ENCODE data around the gene SPRY1. TPM values are rescaled to one million over a fixed set of nuclear protein-coding genes. Genes with fewer than 3 reads are reported as not detected.

SPRY1 gene
- polyA plus RNA-seq, 1 donor from 2014 or later: 0.58 TPM

DNA sequence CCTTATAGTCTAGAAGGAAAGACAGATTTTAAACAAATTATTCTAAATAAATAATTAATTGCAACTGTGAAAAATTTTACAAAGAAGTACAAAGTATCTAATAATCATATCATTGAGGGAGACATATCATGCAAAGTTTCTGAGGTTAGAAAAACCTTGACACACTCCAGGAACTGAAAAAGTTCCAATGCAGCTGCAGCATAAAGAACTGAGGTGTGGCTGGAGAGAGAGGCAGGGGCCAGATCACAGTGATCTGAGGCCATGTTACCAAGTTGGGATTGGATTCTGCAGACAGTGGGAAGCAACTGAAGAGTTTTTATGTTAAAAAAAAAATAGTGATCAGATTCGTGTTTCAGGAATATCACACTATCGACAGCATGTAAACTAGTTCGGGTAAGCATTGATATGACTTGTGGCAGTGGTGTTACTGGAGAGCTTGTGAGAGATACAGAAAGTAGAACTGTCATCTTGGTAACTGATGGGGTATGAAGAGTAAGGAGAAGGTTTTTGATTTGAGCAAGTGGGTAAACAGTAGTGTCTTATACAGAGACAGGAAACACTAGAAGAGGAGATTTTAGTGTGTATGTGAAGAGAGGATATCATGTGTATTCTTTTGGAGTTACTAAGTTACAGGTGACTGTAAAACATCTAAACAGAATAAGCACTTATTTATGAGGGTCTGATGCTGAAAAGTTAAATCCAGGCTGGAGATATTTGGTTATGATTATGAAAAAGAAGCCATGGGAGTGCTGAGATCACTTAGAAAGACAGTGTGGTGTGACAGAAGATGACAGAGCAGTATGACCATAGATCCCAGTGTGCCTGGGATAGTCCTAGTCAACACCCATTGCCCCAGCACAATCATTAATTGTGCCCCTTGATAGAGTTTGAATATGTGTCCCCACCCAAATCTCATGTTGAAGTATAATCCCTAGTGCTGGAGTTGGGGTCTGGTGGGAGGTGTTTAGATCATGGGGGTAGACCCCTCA lies 15.6 kb upstream of the SPRY1 start:
- no peaks in the 10 kb centered on the region for H3K27me3 ChIP-seq (ENCODE audit: insufficient read depth, low read depth, low read length)
- no peaks in the 10 kb centered on the region for H4K20me1 ChIP-seq (ENCODE audit: insufficient read depth)
- no peak overlapping the region for H3K4me3 ChIP-seq (ENCODE audit: low read length)
- H2AFZ ChIP-seq (ENCODE audit: low read depth, low read length): no peak overlapping the region
- H3K79me2 ChIP-seq (replicated peaks; ENCODE audit: insufficient read depth, low read length): no peaks in the 10 kb centered on the region
- no peaks in the 10 kb centered on the region for H3K36me3 ChIP-seq (ENCODE audit: insufficient read depth, low read length)
- H3F3A ChIP-seq (ENCODE audit: insufficient read depth, low read length, poor library complexity, severe bottlenecking): no peaks in the 10 kb centered on the region
- no peaks in the 10 kb centered on the region for H3K9me3 ChIP-seq (ENCODE audit: low read length)
- H3K9me2 ChIP-seq (ENCODE audit: insufficient read depth, low read length): no peaks in the 10 kb centered on the region
- TF ChIP-seq, protein P1, sequence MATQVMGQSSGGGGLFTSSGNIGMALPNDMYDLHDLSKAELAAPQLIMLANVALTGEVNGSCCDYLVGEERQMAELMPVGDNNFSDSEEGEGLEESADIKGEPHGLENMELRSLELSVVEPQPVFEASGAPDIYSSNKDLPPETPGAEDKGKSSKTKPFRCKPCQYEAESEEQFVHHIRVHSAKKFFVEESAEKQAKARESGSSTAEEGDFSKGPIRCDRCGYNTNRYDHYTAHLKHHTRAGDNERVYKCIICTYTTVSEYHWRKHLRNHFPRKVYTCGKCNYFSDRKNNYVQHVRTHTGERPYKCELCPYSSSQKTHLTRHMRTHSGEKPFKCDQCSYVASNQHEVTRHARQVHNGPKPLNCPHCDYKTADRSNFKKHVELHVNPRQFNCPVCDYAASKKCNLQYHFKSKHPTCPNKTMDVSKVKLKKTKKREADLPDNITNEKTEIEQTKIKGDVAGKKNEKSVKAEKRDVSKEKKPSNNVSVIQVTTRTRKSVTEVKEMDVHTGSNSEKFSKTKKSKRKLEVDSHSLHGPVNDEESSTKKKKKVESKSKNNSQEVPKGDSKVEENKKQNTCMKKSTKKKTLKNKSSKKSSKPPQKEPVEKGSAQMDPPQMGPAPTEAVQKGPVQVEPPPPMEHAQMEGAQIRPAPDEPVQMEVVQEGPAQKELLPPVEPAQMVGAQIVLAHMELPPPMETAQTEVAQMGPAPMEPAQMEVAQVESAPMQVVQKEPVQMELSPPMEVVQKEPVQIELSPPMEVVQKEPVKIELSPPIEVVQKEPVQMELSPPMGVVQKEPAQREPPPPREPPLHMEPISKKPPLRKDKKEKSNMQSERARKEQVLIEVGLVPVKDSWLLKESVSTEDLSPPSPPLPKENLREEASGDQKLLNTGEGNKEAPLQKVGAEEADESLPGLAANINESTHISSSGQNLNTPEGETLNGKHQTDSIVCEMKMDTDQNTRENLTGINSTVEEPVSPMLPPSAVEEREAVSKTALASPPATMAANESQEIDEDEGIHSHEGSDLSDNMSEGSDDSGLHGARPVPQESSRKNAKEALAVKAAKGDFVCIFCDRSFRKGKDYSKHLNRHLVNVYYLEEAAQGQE (IDR thresholded peaks at IDR 0.05; ENCODE audit: borderline replicate concordance): no peak
- no peak for TF ChIP-seq TAF1 (IDR thresholded peaks at IDR 0.05; ENCODE audit: low read depth)
- TF ChIP-seq POLR2AphosphoS5 (IDR thresholded peaks at IDR 0.05): no peak
- TF ChIP-seq, protein P2, sequence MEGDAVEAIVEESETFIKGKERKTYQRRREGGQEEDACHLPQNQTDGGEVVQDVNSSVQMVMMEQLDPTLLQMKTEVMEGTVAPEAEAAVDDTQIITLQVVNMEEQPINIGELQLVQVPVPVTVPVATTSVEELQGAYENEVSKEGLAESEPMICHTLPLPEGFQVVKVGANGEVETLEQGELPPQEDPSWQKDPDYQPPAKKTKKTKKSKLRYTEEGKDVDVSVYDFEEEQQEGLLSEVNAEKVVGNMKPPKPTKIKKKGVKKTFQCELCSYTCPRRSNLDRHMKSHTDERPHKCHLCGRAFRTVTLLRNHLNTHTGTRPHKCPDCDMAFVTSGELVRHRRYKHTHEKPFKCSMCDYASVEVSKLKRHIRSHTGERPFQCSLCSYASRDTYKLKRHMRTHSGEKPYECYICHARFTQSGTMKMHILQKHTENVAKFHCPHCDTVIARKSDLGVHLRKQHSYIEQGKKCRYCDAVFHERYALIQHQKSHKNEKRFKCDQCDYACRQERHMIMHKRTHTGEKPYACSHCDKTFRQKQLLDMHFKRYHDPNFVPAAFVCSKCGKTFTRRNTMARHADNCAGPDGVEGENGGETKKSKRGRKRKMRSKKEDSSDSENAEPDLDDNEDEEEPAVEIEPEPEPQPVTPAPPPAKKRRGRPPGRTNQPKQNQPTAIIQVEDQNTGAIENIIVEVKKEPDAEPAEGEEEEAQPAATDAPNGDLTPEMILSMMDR (IDR thresholded peaks at IDR 0.05; ENCODE audit: poor library complexity, severe bottlenecking): no peak
- TF ChIP-seq RAD21 (conservative IDR thresholded peaks at IDR 0.05): no peak
- TF ChIP-seq EZH2 (IDR thresholded peaks at IDR 0.05; ENCODE audit: borderline replicate concordance, insufficient read depth, low read length, poor library complexity, severe bottlenecking): no peak
- no peak for TF ChIP-seq SMC3 (conservative IDR thresholded peaks at IDR 0.05; ENCODE audit: poor library complexity)
- no peak for TF ChIP-seq EP300 (conservative IDR thresholded peaks at IDR 0.05; ENCODE audit: poor library complexity, severe bottlenecking)
- no peak for TF ChIP-seq MXI1 (conservative IDR thresholded peaks at IDR 0.05; ENCODE audit: poor library complexity, severe bottlenecking)
- no peak overlapping the region for H3K9ac ChIP-seq (ENCODE audit: low read length)
- no peak overlapping the region for H3K4me2 ChIP-seq (ENCODE audit: low read length)
- H3K27ac ChIP-seq (ENCODE audit: low read length): no peak overlapping the region

DNA sequence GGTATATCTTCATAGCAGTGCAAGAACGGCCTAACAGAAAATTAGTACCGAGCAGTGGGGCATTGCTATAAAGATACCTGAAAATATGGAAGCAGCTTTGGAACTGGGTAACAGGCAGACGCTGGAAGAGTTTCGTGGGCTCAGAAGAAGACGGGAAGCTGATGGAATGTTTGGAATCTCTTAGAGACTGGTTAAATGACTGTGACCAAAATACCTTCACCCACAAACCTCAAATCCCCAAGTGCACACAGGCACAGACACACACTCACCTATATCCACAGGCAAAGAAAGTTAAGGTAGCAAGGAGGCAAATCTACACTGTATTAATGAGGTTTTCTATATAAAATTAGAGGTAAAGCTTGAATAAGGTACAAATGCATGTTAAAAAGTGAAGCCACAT lies 14.6 kb upstream of the SPRY1 start:
- Histone ChIP-seq H3K9ac (ENCODE audit: low read length) (no peak overlapping the region), H3K9me2 (ENCODE audit: insufficient read depth, low read length) (no peaks in the 10 kb centered on the region), H3K27ac (ENCODE audit: low read length) (no peak overlapping the region), H3K9me3 (ENCODE audit: low read length) (no peaks in the 10 kb centered on the region), H3K79me2 (replicated peaks; ENCODE audit: insufficient read depth, low read length) (no peaks in the 10 kb centered on the region), H4K20me1 (ENCODE audit: insufficient read depth) (no peaks in the 10 kb centered on the region), H3K4me2 (ENCODE audit: low read length) (no peak overlapping the region), H3K4me3 (ENCODE audit: low read length) (no peak overlapping the region), H3K27me3 (ENCODE audit: insufficient read depth, low read depth, low read length) (no peaks in the 10 kb centered on the region), H3F3A (ENCODE audit: insufficient read depth, low read length, poor library complexity, severe bottlenecking) (no peaks in the 10 kb centered on the region), H2AFZ (ENCODE audit: low read depth, low read length) (no peak overlapping the region), H3K36me3 (ENCODE audit: insufficient read depth, low read length) (no peaks in the 10 kb centered on the region)
- TF ChIP-seq EP300 (conservative IDR thresholded peaks at IDR 0.05; ENCODE audit: poor library complexity, severe bottlenecking): no peak
- TF ChIP-seq MXI1 (conservative IDR thresholded peaks at IDR 0.05; ENCODE audit: poor library complexity, severe bottlenecking): no peak
- no peak for TF ChIP-seq SMC3 (conservative IDR thresholded peaks at IDR 0.05; ENCODE audit: poor library complexity)
- no peak for TF ChIP-seq TAF1 (IDR thresholded peaks at IDR 0.05; ENCODE audit: low read depth)
- no peak for TF ChIP-seq RAD21 (conservative IDR thresholded peaks at IDR 0.05)
- TF ChIP-seq, protein P2 (IDR thresholded peaks at IDR 0.05; ENCODE audit: poor library complexity, severe bottlenecking): no peak
- TF ChIP-seq, protein P1 (IDR thresholded peaks at IDR 0.05; ENCODE audit: borderline replicate concordance): no peak
- no peak for TF ChIP-seq POLR2AphosphoS5 (IDR thresholded peaks at IDR 0.05)
- TF ChIP-seq EZH2 (IDR thresholded peaks at IDR 0.05; ENCODE audit: borderline replicate concordance, insufficient read depth, low read length, poor library complexity, severe bottlenecking): no peak
